ENCODE measurements around the gene PRPF40B.

The PRPF40B gene

DNA sequence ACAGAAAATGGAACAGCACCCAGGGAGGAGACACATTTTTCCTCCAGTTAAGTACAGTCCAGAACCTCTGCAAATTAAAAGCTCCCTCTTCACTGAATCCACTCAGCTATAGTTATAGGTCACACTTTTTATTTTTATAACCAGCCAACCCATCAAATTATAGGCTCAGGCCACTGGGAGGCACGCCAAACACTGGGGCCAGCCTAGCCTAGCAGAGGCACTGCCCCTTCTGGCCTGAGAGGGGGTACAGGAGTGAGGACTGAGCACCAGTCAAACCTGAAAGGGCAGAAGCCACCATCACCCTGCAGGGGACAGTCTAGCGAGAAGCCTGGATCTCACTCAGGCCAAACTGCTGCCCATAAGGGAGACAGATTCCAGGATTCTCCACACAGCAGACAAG lies 64.6 kb downstream of the PRPF40B start:
- no peak for DNase-seq
- TF ChIP-seq GATA1 (IDR thresholded peaks at IDR 0.05; ENCODE audit: low read depth, low read length) (no peak), POLR2A (IDR thresholded peaks at IDR 0.05; ENCODE audit: low read length) (no peak)

DNA sequence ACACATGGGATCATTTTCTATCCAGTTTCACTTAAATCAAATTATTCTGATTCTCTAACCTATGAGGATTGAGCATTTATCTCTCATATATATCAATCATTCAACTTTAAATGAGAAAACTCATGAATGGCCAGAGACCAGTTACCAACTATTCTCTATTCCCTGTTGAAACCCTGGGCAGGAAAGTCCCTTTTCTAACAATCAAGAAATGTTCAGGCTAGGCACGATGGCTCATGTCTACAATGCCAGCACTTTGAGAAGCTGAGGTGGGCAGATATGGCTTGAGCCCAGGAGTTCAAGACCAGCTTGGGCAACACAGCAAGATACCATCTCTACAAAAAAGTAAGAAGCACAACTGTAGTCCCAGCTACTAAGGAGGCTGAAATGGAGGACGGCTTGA lies 65.9 kb downstream of the PRPF40B start:
- no peak for DNase-seq
- TF ChIP-seq GATA1 (IDR thresholded peaks at IDR 0.05; ENCODE audit: low read depth, low read length), result no peak
- TF ChIP-seq POLR2A (IDR thresholded peaks at IDR 0.05; ENCODE audit: low read length), result no peak

DNA sequence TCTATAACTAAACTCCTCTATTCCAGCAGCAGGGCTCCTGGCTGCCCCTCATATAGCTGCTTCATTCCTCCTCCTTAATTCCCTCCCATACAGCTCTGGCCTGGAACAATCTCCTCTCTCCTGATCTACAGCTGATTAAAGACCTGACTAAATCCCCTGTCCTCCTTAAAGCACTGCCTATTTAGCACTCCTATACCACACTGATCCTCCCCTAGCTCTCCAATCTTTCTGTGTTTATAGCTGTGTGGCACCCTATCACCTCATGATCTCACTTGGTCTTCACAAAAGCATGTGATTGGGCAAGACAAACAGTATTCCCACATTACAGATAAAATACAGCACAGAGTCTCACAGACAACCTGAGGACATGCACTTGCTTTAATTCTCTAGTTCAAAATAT lies 66.4 kb downstream of the PRPF40B start:
- TF ChIP-seq POLR2A (IDR thresholded peaks at IDR 0.05; ENCODE audit: low read length), result no peak
- DNase-seq, result no peak

DNA sequence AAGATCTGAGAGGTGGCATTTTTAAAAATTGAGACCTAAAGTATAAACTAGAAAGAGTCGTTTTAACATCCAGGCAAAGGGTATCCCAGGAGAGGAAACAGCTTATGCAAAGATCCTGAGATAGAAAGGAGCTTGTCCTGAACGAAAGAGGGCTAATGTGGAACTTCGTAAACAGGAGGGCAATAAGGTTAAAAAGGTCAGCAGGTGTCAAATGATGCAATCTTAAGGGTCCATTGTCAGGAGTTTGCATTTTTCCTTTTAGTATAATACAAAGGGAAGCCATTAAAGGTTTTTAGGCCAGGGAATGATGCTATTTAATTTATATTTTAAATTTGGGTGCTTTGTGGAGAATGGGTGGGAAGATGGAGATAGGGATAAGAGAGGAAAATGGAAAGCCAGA lies 69.5 kb downstream of the PRPF40B start:
- TF ChIP-seq GATA1 (IDR thresholded peaks at IDR 0.05; ENCODE audit: low read depth, low read length), result no peak
- TF ChIP-seq POLR2A (IDR thresholded peaks at IDR 0.05; ENCODE audit: low read length), result no peak
- DNase-seq, result no peak

- no peak for DNase-seq
- TF ChIP-seq POLR2A (IDR thresholded peaks at IDR 0.05; ENCODE audit: low read length) (no peak), GATA1 (IDR thresholded peaks at IDR 0.05; ENCODE audit: low read depth, low read length) (no peak)
Observed at GRCh38 chr12:49693931-49694444, 70.6 kb downstream of the PRPF40B start.
